AG09319 (cell line): Measurements from ENCODE around the gene AKR1C2.

ENCODE experiments used
- DNase-seq: peaks from one replicate; pipeline ENCODE4 v3.0.0-alpha.2; 2010; ENCODE audit warnings: low read depth; ENCODE audit errors: extremely low read depth
- CTCF ChIP-seq: IDR thresholded peaks from 2 replicates; pipeline ENCODE4 v1.5.1; 2011; ENCODE audit warnings: low read depth, mild to moderate bottlenecking, inconsistent platforms, low read length, moderate library complexity

Gene AKR1C2

GRCh38 chr10:5041471-5042023, 37.9 kb upstream of the AKR1C2 start:
- TF ChIP-seq CTCF, result no peak
- DNase-seq, result no peak

- no peak for TF ChIP-seq CTCF
- no peak for DNase-seq
Observed at GRCh38 chr10:5040781-5041470, 37.3 kb upstream of the AKR1C2 start.

GRCh38 chr10:5040010-5040673, 36.5 kb upstream of the AKR1C2 start:
- DNase-seq, result no peak

GRCh38 chr10:5038733-5039132, 35.1 kb upstream of the AKR1C2 start:
- no peak for TF ChIP-seq CTCF
- DNase-seq, result no peak

More at GRCh38 chr10:5040010-5040673, 36.5 kb upstream of the AKR1C2 start:
- no peak for TF ChIP-seq CTCF

- DNase-seq, result no peak
- TF ChIP-seq CTCF, result no peak
Observed at GRCh38 chr10:5038101-5038500, 34.4 kb upstream of the AKR1C2 start.

- no peak for DNase-seq
- no peak for TF ChIP-seq CTCF
Observed at GRCh38 chr10:5036511-5036910, 32.9 kb upstream of the AKR1C2 start.

GRCh38 chr10:5035356-5035755, 31.7 kb upstream of the AKR1C2 start:
- no peak for TF ChIP-seq CTCF
- no peak for DNase-seq
